COR-L47 (cell line): Measurements from ENCODE around the gene BCAS1.
"Not testable (repeated sequence)": the region's sequence is repeated elsewhere in the genome, so short reads cannot be mapped to it uniquely, and the experiment has no call there.

Source experiments
- DNase-seq: peaks from one replicate; lab custom pipeline; 2025; lab: John Stamatoyannopoulos, UW

The BCAS1 gene

GRCh38 chr20:53984356-53985149 is 85.8 kb downstream of the BCAS1 start:
- no peak for DNase-seq

GRCh38 chr20:53983401-53983800 is 87.0 kb downstream of the BCAS1 start:
- DNase-seq: no peak

GRCh38 chr20:53982624-53983023 is 87.8 kb downstream of the BCAS1 start:
- no peak for DNase-seq

GRCh38 chr20:53981752-53982437 is 88.5 kb downstream of the BCAS1 start:
- DNase-seq: no peak

- DNase-seq: no peak
These were observed 89.3 kb downstream of the BCAS1 start for GRCh38 chr20:53981130-53981529.

- no peak for DNase-seq
These were observed 90.3 kb downstream of the BCAS1 start for GRCh38 chr20:53980031-53980465.

- no peak for DNase-seq
These were observed 91.9 kb downstream of the BCAS1 start for GRCh38 chr20:53978497-53978896.

GRCh38 chr20:53977391-53977790 is 93.0 kb downstream of the BCAS1 start:
- DNase-seq: no peak

- DNase-seq: no peak
These were observed 94.6 kb downstream of the BCAS1 start for GRCh38 chr20:53975761-53976160.

GRCh38 chr20:53974785-53975555 is 95.4 kb downstream of the BCAS1 start:
- no peak for DNase-seq

- not testable (repeated sequence) for DNase-seq
These were observed 96.5 kb downstream of the BCAS1 start for GRCh38 chr20:53973882-53974281.

- DNase-seq: no peak
These were observed 98.2 kb downstream of the BCAS1 start for GRCh38 chr20:53972179-53972578.

- DNase-seq: no peak
These were observed 99.2 kb downstream of the BCAS1 start for GRCh38 chr20:53971096-53971683.

- no peak for DNase-seq
These were observed 100.2 kb downstream of the BCAS1 start for GRCh38 chr20:53970232-53970631.

GRCh38 chr20:53967527-53967926 is 102.9 kb downstream of the BCAS1 start:
- no peak for DNase-seq

GRCh38 chr20:53966774-53967398 is 103.5 kb downstream of the BCAS1 start:
- DNase-seq: no peak

GRCh38 chr20:53964501-53965253 is 105.7 kb downstream of the BCAS1 start:
- DNase-seq: no peak

GRCh38 chr20:53964067-53964466 is 106.3 kb downstream of the BCAS1 start:
- DNase-seq: no peak

- no peak for DNase-seq
These were observed 106.8 kb downstream of the BCAS1 start for GRCh38 chr20:53963635-53964034.

- no peak for DNase-seq
These were observed 108.0 kb downstream of the BCAS1 start for GRCh38 chr20:53962388-53962787.

- DNase-seq: no peak
These were observed 108.9 kb downstream of the BCAS1 start for GRCh38 chr20:53961527-53961926.
